ENCODE results near the gene PSAT1. TPM values are rescaled to one million over a fixed set of nuclear protein-coding genes. Genes with fewer than 3 reads are reported as not detected.

PSAT1 gene
- total RNA-seq, 1 donor: 175 TPM

GRCh38 chr9:78365748-78366697, 69.1 kb downstream of the PSAT1 start:
- H3K4me3 ChIP-seq (ENCODE audit: insufficient read depth, low read length): peak overlapping the region; percentile 29
- no peaks in the 10 kb centered on the region for H4K20me1 ChIP-seq (ENCODE audit: insufficient read depth, low read length)
- H3K4me1 ChIP-seq (ENCODE audit: insufficient read depth, low read length): peaks cover 3% of the 10 kb centered on the region
- H3K27ac ChIP-seq (ENCODE audit: low read depth, low read length): no peak overlapping the region
- DNase-seq (ENCODE audit: insufficient read length, low spot score, missing footprints): no peak
- no peaks in the 10 kb centered on the region for H3K36me3 ChIP-seq (ENCODE audit: insufficient read depth, low read length)
- no peaks in the 10 kb centered on the region for H3K9me3 ChIP-seq (ENCODE audit: low read depth, low read length)
- H3K79me2 ChIP-seq (ENCODE audit: insufficient read depth, low read length): no peaks in the 10 kb centered on the region
- peak overlapping the region; percentile 45 for H2AFZ ChIP-seq (ENCODE audit: low read length)
- H3K27me3 ChIP-seq (ENCODE audit: insufficient read depth, low read length): no peaks in the 10 kb centered on the region
- peak overlapping the region; percentile 62 for H3K4me2 ChIP-seq (ENCODE audit: insufficient read depth, low read length)
- TF ChIP-seq CTCF (IDR thresholded peaks at IDR 0.05; ENCODE audit: extremely low read depth, low read depth, low read length): peak; percentile 76

- no peak for TF ChIP-seq CTCF (IDR thresholded peaks at IDR 0.05; ENCODE audit: extremely low read depth, low read depth, low read length)
- no peaks in the 10 kb centered on the region for H3K79me2 ChIP-seq (ENCODE audit: insufficient read depth, low read length)
- H3K27me3 ChIP-seq (ENCODE audit: insufficient read depth, low read length): no peaks in the 10 kb centered on the region
- H3K36me3 ChIP-seq (ENCODE audit: insufficient read depth, low read length): no peaks in the 10 kb centered on the region
- no peak overlapping the region for H3K27ac ChIP-seq (ENCODE audit: low read depth, low read length)
- H3K9me3 ChIP-seq (ENCODE audit: low read depth, low read length): no peaks in the 10 kb centered on the region
- H2AFZ ChIP-seq (ENCODE audit: low read length): no peak overlapping the region
- H3K4me3 ChIP-seq (ENCODE audit: insufficient read depth, low read length): no peak overlapping the region
- no peak overlapping the region for H3K4me2 ChIP-seq (ENCODE audit: insufficient read depth, low read length)
- DNase-seq (ENCODE audit: insufficient read length, low spot score, missing footprints): no peak
- H4K20me1 ChIP-seq (ENCODE audit: insufficient read depth, low read length): no peaks in the 10 kb centered on the region
- peaks cover 3% of the 10 kb centered on the region for H3K4me1 ChIP-seq (ENCODE audit: insufficient read depth, low read length)
Observed at GRCh38 chr9:78366827-78367226, 69.9 kb downstream of the PSAT1 start.

- H3K4me3 ChIP-seq (ENCODE audit: insufficient read depth, low read length): no peak overlapping the region
- H3K36me3 ChIP-seq (ENCODE audit: insufficient read depth, low read length): no peaks in the 10 kb centered on the region
- no peak overlapping the region for H2AFZ ChIP-seq (ENCODE audit: low read length)
- DNase-seq (ENCODE audit: insufficient read length, low spot score, missing footprints): no peak
- H3K27ac ChIP-seq (ENCODE audit: low read depth, low read length): no peak overlapping the region
- H3K4me2 ChIP-seq (ENCODE audit: insufficient read depth, low read length): no peak overlapping the region
- peaks cover 1% of the 10 kb centered on the region for H3K27me3 ChIP-seq (ENCODE audit: insufficient read depth, low read length)
- no peak for TF ChIP-seq CTCF (IDR thresholded peaks at IDR 0.05; ENCODE audit: extremely low read depth, low read depth, low read length)
- no peaks in the 10 kb centered on the region for H3K79me2 ChIP-seq (ENCODE audit: insufficient read depth, low read length)
- peaks cover 3% of the 10 kb centered on the region for H3K4me1 ChIP-seq (ENCODE audit: insufficient read depth, low read length)
- H3K9me3 ChIP-seq (ENCODE audit: low read depth, low read length): no peaks in the 10 kb centered on the region
- no peaks in the 10 kb centered on the region for H4K20me1 ChIP-seq (ENCODE audit: insufficient read depth, low read length)
Observed at GRCh38 chr9:78368236-78368635, 71.3 kb downstream of the PSAT1 start.

- peak; percentile 97 for TF ChIP-seq CTCF (IDR thresholded peaks at IDR 0.05; ENCODE audit: extremely low read depth, low read depth, low read length)
- Histone ChIP-seq H3K4me2 (ENCODE audit: insufficient read depth, low read length) (peak overlapping the region; percentile 4), H2AFZ (ENCODE audit: low read length) (no peak overlapping the region), H3K36me3 (ENCODE audit: insufficient read depth, low read length) (no peaks in the 10 kb centered on the region), H3K4me3 (ENCODE audit: insufficient read depth, low read length) (no peak overlapping the region), H3K27me3 (ENCODE audit: insufficient read depth, low read length) (peaks cover 7% of the 10 kb centered on the region), H3K27ac (ENCODE audit: low read depth, low read length) (no peak overlapping the region), H3K4me1 (ENCODE audit: insufficient read depth, low read length) (no peaks in the 10 kb centered on the region), H4K20me1 (ENCODE audit: insufficient read depth, low read length) (no peaks in the 10 kb centered on the region), H3K9me3 (ENCODE audit: low read depth, low read length) (no peaks in the 10 kb centered on the region), H3K79me2 (ENCODE audit: insufficient read depth, low read length) (no peaks in the 10 kb centered on the region)
- DNase-seq (ENCODE audit: insufficient read length, low spot score, missing footprints): no peak
Observed at GRCh38 chr9:78369639-78370219, 72.8 kb downstream of the PSAT1 start.

Measured in osteoblast (primary cell).